EH (cell line): ENCODE data around the gene PTPRN2.
"Not testable (repeated sequence)": the region's sequence is repeated elsewhere in the genome, so short reads cannot be mapped to it uniquely, and the experiment has no call there.

Source experiments
- DNase-seq: peaks from one replicate; pipeline ENCODE4 v3.0.0-alpha.2; 2015; ENCODE audit warnings: low read depth

PTPRN2 gene

GRCh38 chr7:157795199-157795598 is 792.4 kb downstream of the PTPRN2 start:
- no peak for DNase-seq

- DNase-seq: no peak
These were observed 792.9 kb downstream of the PTPRN2 start for GRCh38 chr7:157794746-157795065.

GRCh38 chr7:157793973-157794745 is 793.5 kb downstream of the PTPRN2 start:
- DNase-seq: no peak

- DNase-seq: no peak
These were observed 794.6 kb downstream of the PTPRN2 start for GRCh38 chr7:157793087-157793353.

- no peak for DNase-seq
These were observed 795.2 kb downstream of the PTPRN2 start for GRCh38 chr7:157792241-157793086.

GRCh38 chr7:157791666-157792065 is 796.0 kb downstream of the PTPRN2 start:
- no peak for DNase-seq

GRCh38 chr7:157791261-157791660 is 796.4 kb downstream of the PTPRN2 start:
- no peak for DNase-seq

GRCh38 chr7:157789942-157790341 is 797.7 kb downstream of the PTPRN2 start:
- no peak for DNase-seq

- no peak for DNase-seq
These were observed 798.5 kb downstream of the PTPRN2 start for GRCh38 chr7:157789094-157789493.

GRCh38 chr7:157788573-157788972 is 799.0 kb downstream of the PTPRN2 start:
- DNase-seq: no peak

GRCh38 chr7:157787275-157787701 is 800.3 kb downstream of the PTPRN2 start:
- no peak for DNase-seq

GRCh38 chr7:157786375-157787274 is 801.0 kb downstream of the PTPRN2 start:
- no peak for DNase-seq

- DNase-seq: no peak
These were observed 802.0 kb downstream of the PTPRN2 start for GRCh38 chr7:157785486-157786186.

GRCh38 chr7:157784979-157785441 is 802.6 kb downstream of the PTPRN2 start:
- DNase-seq: no peak

- no peak for DNase-seq
These were observed 803.4 kb downstream of the PTPRN2 start for GRCh38 chr7:157784041-157784835.

GRCh38 chr7:157782041-157782440 is 805.6 kb downstream of the PTPRN2 start:
- no peak for DNase-seq

- no peak for DNase-seq
These were observed 806.9 kb downstream of the PTPRN2 start for GRCh38 chr7:157780721-157781120.

GRCh38 chr7:157780312-157780711 is 807.3 kb downstream of the PTPRN2 start:
- no peak for DNase-seq

- DNase-seq: no peak
These were observed 808.4 kb downstream of the PTPRN2 start for GRCh38 chr7:157779206-157779605.

- DNase-seq: not testable (repeated sequence)
These were observed 810.3 kb downstream of the PTPRN2 start for GRCh38 chr7:157777194-157777762.
